HepG2 (cell line): ENCODE measurements around the gene TIMM17A. TPM values are rescaled to one million over a fixed set of nuclear protein-coding genes. Genes with fewer than 3 reads are reported as not detected.

ENCODE experiments used
- ATAC-seq: fragments of 200-7000 bp; cut with Tn5 transposase; 3 replicates; pipeline ENCODE4 v1.9.1; 2020; ENCODE audit warnings: mild to moderate bottlenecking, moderate library complexity
- BruUV-seq: library from RNA; stranded (reverse); fragments of 400-500 nt; replicated peaks from 2 replicates; lab custom pipeline; 2021; lab: Mats Ljungman, UMichigan
- CTCF ChIA-PET: fragments of 300-600 bp; formaldehyde crosslinking; extraction: SDS; loops from one replicate; lab custom pipeline; 2021; ENCODE audit warnings: low total read pairs, inconsistent platforms, low intra/inter-chr PET ratio; lab: Yijun Ruan, JAX
- POLR2A ChIA-PET: fragments of 350-600 bp; sonication (Branson Sonifier 250); formaldehyde crosslinking; loops from one replicate; lab custom pipeline; 2020; ENCODE audit warnings: antibody characterized with exemption, inconsistent platforms; lab: Yijun Ruan, JAX
- DNase-seq: peaks from one replicate; pipeline ENCODE4 v3.0.0-alpha.2; 2015; ENCODE audit warnings: low spot score
- FAIRE-seq: peaks from 3 replicates; lab custom pipeline; 2011; peaks lifted over from hg19 to GRCh38; lab: Jason Lieb, UNC
- H2AFZ ChIP-seq: one replicate; pipeline ENCODE4 v1.6.1; 2011; ENCODE audit warnings: low read length, inconsistent platforms
- H3K27ac ChIP-seq: fragments of 300-600 bp; 3 replicates; pipeline ENCODE4 v1.8.0; 2011; ENCODE audit warnings: mixed run types, mild to moderate bottlenecking, mixed read lengths, low read length, inconsistent platforms; ENCODE audit not compliant: insufficient read depth; ENCODE audit errors: extremely low read length
- H3K27me3 ChIP-seq, 2 experiments: fragments of 200-600 bp in 1 of 2; 2 replicates in 1 of 2; 3 replicates in 1 of 2; pipeline versions ENCODE4 v1.6.0 to v1.8.0; 2011; ENCODE audit warnings: low read length in 2 of 2, mild to moderate bottlenecking in 2 of 2, moderate library complexity in 2 of 2, inconsistent platforms in 1 of 2; ENCODE audit not compliant: insufficient read depth in 2 of 2, control insufficient read depth in 1 of 2
- H3K36me3 ChIP-seq, 2 experiments: fragments of 200-600 bp in 1 of 2; replicated peaks in 1 of 2; 2 replicates in 1 of 2; 3 replicates in 1 of 2; pipeline versions ENCODE4 v1.5.1 to v1.8.0; 2011; ENCODE audit warnings: low read length in 2 of 2, inconsistent platforms in 1 of 2; ENCODE audit not compliant: insufficient read depth in 2 of 2, control insufficient read depth in 1 of 2
- H3K4me1 ChIP-seq: 2 replicates; pipeline ENCODE4 v1.5.1; 2012; ENCODE audit warnings: low read length, inconsistent platforms; ENCODE audit not compliant: insufficient read depth
- H3K4me2 ChIP-seq: 2 replicates; pipeline ENCODE4 v1.6.0; 2011; ENCODE audit warnings: low read depth, low read length, inconsistent platforms
- H3K4me3 ChIP-seq, 3 experiments: fragments of 200-600 bp in 1 of 3; sonication (generic), shearing (Covaris generic) in 1 of 3; replicated peaks in 1 of 3; 2 replicates each; pipeline ENCODE4 v1.5.1; 2011 to 2016; ENCODE audit warnings: low read length in 3 of 3, inconsistent platforms in 2 of 3, low read depth in 2 of 3, mild to moderate bottlenecking in 2 of 3, control low read depth in 1 of 3, mixed read lengths in 1 of 3; ENCODE audit not compliant: insufficient read depth in 1 of 3
- H3K79me2 ChIP-seq: one replicate; pipeline ENCODE4 v1.6.1; 2011; ENCODE audit warnings: low read length, inconsistent platforms; ENCODE audit not compliant: insufficient read depth
- H3K9ac ChIP-seq: 2 replicates; pipeline ENCODE4 v1.6.0; 2011; ENCODE audit warnings: mild to moderate bottlenecking, low read depth, low read length, inconsistent platforms; ENCODE audit not compliant: insufficient read depth
- H3K9me3 ChIP-seq: 2 replicates; pipeline ENCODE4 v1.5.1; 2012; ENCODE audit warnings: mild to moderate bottlenecking, low read length
- H4K20me1 ChIP-seq: 2 replicates; pipeline ENCODE4 v1.6.0; 2011; ENCODE audit warnings: inconsistent platforms, mild to moderate bottlenecking, low read length, moderate library complexity; ENCODE audit not compliant: insufficient read depth
- MAZ ChIP-seq, 2 experiments: sonication (generic) in 1 of 2; formaldehyde crosslinking in 1 of 2; IDR thresholded peaks; 2 replicates each; pipeline versions ENCODE4 v1.5.0 to v1.6.1; 2012 to 2020; ENCODE audit warnings: low read depth in 2 of 2, mild to moderate bottlenecking in 2 of 2, borderline replicate concordance in 1 of 2, improper control_type of control experiment in 1 of 2, low read length in 1 of 2, missing genetic modification reagents in 1 of 2, moderate library complexity in 1 of 2
- MXI1 ChIP-seq: IDR thresholded peaks from 3 replicates; pipeline ENCODE4 v1.6.1; 2012; ENCODE audit warnings: low read depth, low read length, inconsistent platforms, borderline replicate concordance
- NFYB ChIP-seq: sonication (generic); formaldehyde crosslinking; IDR thresholded peaks from 2 replicates; pipeline ENCODE4 v1.4.0; 2020; ENCODE audit warnings: missing genetic modification reagents
- NRL ChIP-seq: sonication (generic); formaldehyde crosslinking; IDR thresholded peaks from 2 replicates; pipeline ENCODE4 v1.5.0; 2020; ENCODE audit warnings: missing genetic modification reagents, mild to moderate bottlenecking, moderate library complexity, borderline replicate concordance
- PHF21A ChIP-seq: sonication (generic); formaldehyde crosslinking; IDR thresholded peaks from 2 replicates; pipeline ENCODE4 v1.5.0; 2020; ENCODE audit warnings: mild to moderate bottlenecking, missing genetic modification reagents
- SALL2 ChIP-seq: sonication (generic); formaldehyde crosslinking; IDR thresholded peaks from 2 replicates; pipeline ENCODE4 v1.8.1; 2023; ENCODE audit warnings: mild to moderate bottlenecking, missing genetic modification reagents, inconsistent platforms
- SP2 ChIP-seq: sonication (generic); formaldehyde crosslinking; IDR thresholded peaks from 2 replicates; pipeline ENCODE4 v1.5.1; 2020; ENCODE audit warnings: mild to moderate bottlenecking, missing genetic modification reagents
- TBX2 ChIP-seq: sonication (generic); formaldehyde crosslinking; IDR thresholded peaks from 2 replicates; pipeline ENCODE4 v1.5.0; 2020; ENCODE audit warnings: missing genetic modification reagents, mild to moderate bottlenecking, borderline replicate concordance
- TEAD3 ChIP-seq: optimal IDR thresholded peaks from 2 replicates; pipeline ENCODE3; 2016; ENCODE audit warnings: borderline replicate concordance
- TOE1 ChIP-seq: sonication (generic); formaldehyde crosslinking; IDR thresholded peaks from 2 replicates; pipeline ENCODE4 v1.4.0; 2020; ENCODE audit warnings: mild to moderate bottlenecking, missing genetic modification reagents
- WGBS: methylation state at CpG from one replicate; pipeline ENCODE4 v1.1.6; 2017; ENCODE audit warnings: low lambda C conversion rate; 5-methylcytosine and 5-hydroxymethylcytosine counted together
- in situ Hi-C: cut with HindIII; loops from 2 replicates; pipeline ENCODE4 v1.10.0; 2017; ENCODE audit warnings: low pct_unique_long_range_greater_than_20kb; ENCODE audit not compliant: extremely low pct_ligation_motif_present
- intact Hi-C: fragments of 100-400 bp; cut with micrococcal nuclease; formaldehyde crosslinking; loops from one replicate; pipeline ENCODE4 v1.10.0; 2022; ENCODE audit not compliant: unreplicated experiment
- polyA plus RNA-seq, 8 experiments: library from polyadenylated mRNA; depleted of rRNA in 3 of 8; stranded (reverse) in 7 of 8; unstranded in 1 of 8; fragments of >200 nt; fragmentation: Illumina TruSeq in 4 of 8; extraction: Trizol in 4 of 8; gene quantifications; 2 replicates each; pipeline versions ENCODE4 v1.2.1 to v1.2.3, GENCODE V29; 2011 to 2016; ENCODE audit warnings: low read depth in 4 of 8, missing spikeins in 1 of 8, mixed read lengths in 1 of 8; ENCODE audit not compliant: insufficient read depth in 1 of 8
- total RNA-seq, 5 experiments: library from RNA; depleted of rRNA; stranded (reverse); fragments of >200 nt; fragmentation: Illumina TruSeq; extraction: Trizol; gene quantifications; 2 replicates each; pipeline ENCODE4 v1.2.3, GENCODE V29; 2016; ENCODE audit warnings: low read depth in 1 of 5
- TF ChIP-seq, protein P1 (sequence below): sonication (generic); formaldehyde crosslinking; IDR thresholded peaks from 2 replicates; pipeline ENCODE4 v1.4.0; 2020; ENCODE audit warnings: mild to moderate bottlenecking, missing genetic modification reagents, borderline replicate concordance
- TF ChIP-seq, protein P2 (sequence below): sonication (generic); formaldehyde crosslinking; IDR thresholded peaks from 2 replicates; pipeline ENCODE4 v1.4.0; 2020; ENCODE audit warnings: low read depth, mild to moderate bottlenecking, missing genetic modification reagents

The TIMM17A gene
- total and polyA plus RNA-seq, 2 of the 13 experiments (the other 11 are each of a cell fraction or from before 2014, with no cell fraction given): 50.8 to 97.8 TPM

DNA sequence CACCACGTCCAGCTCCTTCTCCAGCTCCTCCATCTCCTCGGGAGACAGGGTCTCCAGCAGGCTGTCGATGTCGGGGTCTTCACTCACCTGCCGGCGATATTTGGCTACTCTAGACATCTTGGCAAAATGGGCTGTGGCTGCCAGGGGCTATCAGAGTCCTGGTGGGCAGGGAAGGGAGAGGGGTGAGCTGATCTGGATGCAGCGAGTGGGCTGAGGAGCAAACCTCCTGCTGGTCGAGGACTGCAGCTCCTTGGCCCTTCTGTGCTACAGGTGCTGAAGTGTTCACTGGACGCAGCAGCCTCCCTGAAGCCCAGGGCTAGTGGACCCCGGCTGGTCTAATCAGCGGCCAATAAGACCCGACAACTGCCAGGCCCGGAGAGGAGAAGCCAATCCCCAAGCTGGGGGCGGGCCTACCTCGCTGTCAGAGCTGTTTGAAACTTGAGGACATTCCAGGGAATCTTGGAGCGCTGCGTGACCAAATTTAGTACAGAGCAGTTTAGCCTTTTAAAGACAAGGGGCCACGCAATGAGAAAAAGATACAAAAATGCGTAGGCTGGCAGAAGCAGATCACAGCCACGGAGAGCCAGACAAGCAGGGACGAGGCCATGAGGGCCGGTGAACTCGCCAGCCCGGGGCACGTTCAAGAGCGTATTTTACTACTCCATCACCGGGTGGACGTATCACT, 8.9 kb upstream of the TIMM17A start, which contains the start of gene LMOD1:
LMOD1 (minus strand) TSS at position 325 of the 685 bp plus-strand sequence; CDS start at position 117, 208 bp downstream.
- H3K4me3 ChIP-seq: peak within 1 kb of the TSS; percentile 20 to 63 (median 44); a peak in 5 of 6 replicates
- FAIRE-seq: peak; percentile 54
- TF ChIP-seq NRL (CRISPR knock-in tag): peak; percentile 44; the same call in 1 of the 2 replicates
- TF ChIP-seq SALL2: no peak
- 0 out of 2 replicates have a peak, but pooled peaks have one; percentile 27 for TF ChIP-seq PHF21A (CRISPR knock-in tag)
- peak; percentile 73 for TF ChIP-seq TEAD3 (CRISPR knock-in tag)
- TF ChIP-seq, protein P1, sequence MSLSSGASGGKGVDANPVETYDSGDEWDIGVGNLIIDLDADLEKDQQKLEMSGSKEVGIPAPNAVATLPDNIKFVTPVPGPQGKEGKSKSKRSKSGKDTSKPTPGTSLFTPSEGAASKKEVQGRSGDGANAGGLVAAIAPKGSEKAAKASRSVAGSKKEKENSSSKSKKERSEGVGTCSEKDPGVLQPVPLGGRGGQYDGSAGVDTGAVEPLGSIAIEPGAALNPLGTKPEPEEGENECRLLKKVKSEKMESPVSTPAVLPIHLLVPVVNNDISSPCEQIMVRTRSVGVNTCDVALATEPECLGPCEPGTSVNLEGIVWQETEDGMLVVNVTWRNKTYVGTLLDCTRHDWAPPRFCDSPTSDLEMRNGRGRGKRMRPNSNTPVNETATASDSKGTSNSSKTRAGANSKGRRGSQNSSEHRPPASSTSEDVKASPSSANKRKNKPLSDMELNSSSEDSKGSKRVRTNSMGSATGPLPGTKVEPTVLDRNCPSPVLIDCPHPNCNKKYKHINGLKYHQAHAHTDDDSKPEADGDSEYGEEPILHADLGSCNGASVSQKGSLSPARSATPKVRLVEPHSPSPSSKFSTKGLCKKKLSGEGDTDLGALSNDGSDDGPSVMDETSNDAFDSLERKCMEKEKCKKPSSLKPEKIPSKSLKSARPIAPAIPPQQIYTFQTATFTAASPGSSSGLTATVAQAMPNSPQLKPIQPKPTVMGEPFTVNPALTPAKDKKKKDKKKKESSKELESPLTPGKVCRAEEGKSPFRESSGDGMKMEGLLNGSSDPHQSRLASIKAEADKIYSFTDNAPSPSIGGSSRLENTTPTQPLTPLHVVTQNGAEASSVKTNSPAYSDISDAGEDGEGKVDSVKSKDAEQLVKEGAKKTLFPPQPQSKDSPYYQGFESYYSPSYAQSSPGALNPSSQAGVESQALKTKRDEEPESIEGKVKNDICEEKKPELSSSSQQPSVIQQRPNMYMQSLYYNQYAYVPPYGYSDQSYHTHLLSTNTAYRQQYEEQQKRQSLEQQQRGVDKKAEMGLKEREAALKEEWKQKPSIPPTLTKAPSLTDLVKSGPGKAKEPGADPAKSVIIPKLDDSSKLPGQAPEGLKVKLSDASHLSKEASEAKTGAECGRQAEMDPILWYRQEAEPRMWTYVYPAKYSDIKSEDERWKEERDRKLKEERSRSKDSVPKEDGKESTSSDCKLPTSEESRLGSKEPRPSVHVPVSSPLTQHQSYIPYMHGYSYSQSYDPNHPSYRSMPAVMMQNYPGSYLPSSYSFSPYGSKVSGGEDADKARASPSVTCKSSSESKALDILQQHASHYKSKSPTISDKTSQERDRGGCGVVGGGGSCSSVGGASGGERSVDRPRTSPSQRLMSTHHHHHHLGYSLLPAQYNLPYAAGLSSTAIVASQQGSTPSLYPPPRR (CRISPR knock-in tag): no peak
- TF ChIP-seq TOE1 (CRISPR knock-in tag): no peak
- TF ChIP-seq, protein P2, sequence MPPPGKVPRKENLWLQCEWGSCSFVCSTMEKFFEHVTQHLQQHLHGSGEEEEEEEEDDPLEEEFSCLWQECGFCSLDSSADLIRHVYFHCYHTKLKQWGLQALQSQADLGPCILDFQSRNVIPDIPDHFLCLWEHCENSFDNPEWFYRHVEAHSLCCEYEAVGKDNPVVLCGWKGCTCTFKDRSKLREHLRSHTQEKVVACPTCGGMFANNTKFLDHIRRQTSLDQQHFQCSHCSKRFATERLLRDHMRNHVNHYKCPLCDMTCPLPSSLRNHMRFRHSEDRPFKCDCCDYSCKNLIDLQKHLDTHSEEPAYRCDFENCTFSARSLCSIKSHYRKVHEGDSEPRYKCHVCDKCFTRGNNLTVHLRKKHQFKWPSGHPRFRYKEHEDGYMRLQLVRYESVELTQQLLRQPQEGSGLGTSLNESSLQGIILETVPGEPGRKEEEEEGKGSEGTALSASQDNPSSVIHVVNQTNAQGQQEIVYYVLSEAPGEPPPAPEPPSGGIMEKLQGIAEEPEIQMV: 0 out of 2 replicates have a peak, but pooled peaks have one; percentile 16
- no peak for TF ChIP-seq MAZ (IDR thresholded peaks at IDR 0.05; ENCODE audit: borderline replicate concordance, low read depth, low read length)
- TF ChIP-seq MAZ (CRISPR knock-in tag; IDR thresholded peaks at IDR 0.05; ENCODE audit: low read depth): 0 out of 2 replicates have a peak, but pooled peaks have one; percentile 33
- TF ChIP-seq NFYB: peak; percentile 81
- peak; percentile 83 for TF ChIP-seq SP2 (CRISPR knock-in tag)
- peak; percentile 16; the same call in 1 of the 3 replicates for TF ChIP-seq MXI1
- TF ChIP-seq TBX2: 0 out of 2 replicates have a peak, but pooled peaks have one; percentile 24

More for the DNA sequence above, 8.9 kb upstream of the TIMM17A start, which contains the start of gene LMOD1:
- intact Hi-C loops: no loop called here
- H3K79me2 ChIP-seq: no peaks in the 10 kb centered on the region
- no peak within 1 kb of the TSS for H2AFZ ChIP-seq
- H3K27ac ChIP-seq: no peak within 1 kb of the TSS
- no peaks in the 10 kb centered on the region for H3K9me3 ChIP-seq
- no TSS peak for BruUV-seq
- no peaks in the 10 kb centered on the region for H3K36me3 ChIP-seq
- no peaks in the 10 kb centered on the region for H4K20me1 ChIP-seq
- in situ Hi-C loops: no loop called here
- H3K4me1 ChIP-seq: peaks cover 29% of the 10 kb centered on the region
- H3K4me2 ChIP-seq: peak within 1 kb of the TSS; percentile 87
- ChIA-PET POLR2A (interaction anchor here (0.9 to 2.3 kb wide), 2 partner anchors 9 to 64 kb away, joined by 3 to 12 read pairs; partner anchors contain the start of genes ELF3 and TIMM17A), CTCF (no interaction called here)
- peak; percentile 52 for DNase-seq
- no peak within 1 kb of the TSS; the same call in 1 of the 2 replicates for H3K9ac ChIP-seq
- ATAC-seq: peak; percentile 93
- WGBS: 5% methylated on average over 18 of the region's 28 CpGs
- H3K27me3 ChIP-seq: peaks cover 1 to 39% of the 10 kb centered on the region in 2 experiments; a peak in 3 of 5 replicates
